ENCODE measurements around the gene PTPN14.

The PTPN14 gene

GRCh38 chr1:214338212-214338611 lies 213.2 kb downstream of the PTPN14 start:
- Histone ChIP-seq H3K4me2 (ENCODE audit: low read depth, low read length, poor library complexity, severe bottlenecking) (no peak overlapping the region), H3K4me3 (ENCODE audit: low read length, poor library complexity, severe bottlenecking) (no peak overlapping the region)

GRCh38 chr1:214337511-214337910 lies 213.9 kb downstream of the PTPN14 start:
- H3K79me2 ChIP-seq (ENCODE audit: insufficient read depth, low read length) = no peaks in the 10 kb centered on the region
- no peaks in the 10 kb centered on the region for H3K9me2 ChIP-seq (replicated peaks; ENCODE audit: low read depth, low read length)
- H3K4me2 ChIP-seq (ENCODE audit: low read depth, low read length, poor library complexity, severe bottlenecking) = no peak overlapping the region
- H3K4me1 ChIP-seq (ENCODE audit: insufficient read depth, low read length, poor library complexity, severe bottlenecking) = no peaks in the 10 kb centered on the region
- no peak overlapping the region for H2AFZ ChIP-seq (ENCODE audit: low read length)
- no peak for TF ChIP-seq CTCF (conservative IDR thresholded peaks at IDR 0.05; ENCODE audit: low read length)
- no peak for TF ChIP-seq EZH2phosphoT487 (IDR thresholded peaks at IDR 0.05; ENCODE audit: borderline replicate concordance)
- no peak overlapping the region for H3K4me3 ChIP-seq (ENCODE audit: low read length, poor library complexity, severe bottlenecking)
- H3K9ac ChIP-seq (ENCODE audit: low read depth, low read length, poor library complexity, severe bottlenecking) = no peak overlapping the region
- H3K36me3 ChIP-seq (ENCODE audit: insufficient read depth, low read length) = peaks cover 46% of the 10 kb centered on the region; the same call in 1 of the 2 replicates
- no peaks in the 10 kb centered on the region for H3K27me3 ChIP-seq (ENCODE audit: insufficient read depth, low read length, poor library complexity, severe bottlenecking)
- H3K9me3 ChIP-seq (ENCODE audit: insufficient read depth, low read depth, low read length) = no peaks in the 10 kb centered on the region
- no peaks in the 10 kb centered on the region for H4K20me1 ChIP-seq (ENCODE audit: insufficient read depth, low read length, poor library complexity, severe bottlenecking)
- H3F3A ChIP-seq (ENCODE audit: low read depth) = no peaks in the 10 kb centered on the region

More at GRCh38 chr1:214338212-214338611, 213.2 kb downstream of the PTPN14 start:
- Histone ChIP-seq H3K9me3 (ENCODE audit: insufficient read depth, low read depth, low read length) (no peaks in the 10 kb centered on the region), H4K20me1 (ENCODE audit: insufficient read depth, low read length, poor library complexity, severe bottlenecking) (no peaks in the 10 kb centered on the region), H3K27me3 (ENCODE audit: insufficient read depth, low read length, poor library complexity, severe bottlenecking) (no peaks in the 10 kb centered on the region), H2AFZ (ENCODE audit: low read length) (no peak overlapping the region), H3K79me2 (ENCODE audit: insufficient read depth, low read length) (no peaks in the 10 kb centered on the region), H3K9ac (ENCODE audit: low read depth, low read length, poor library complexity, severe bottlenecking) (no peak overlapping the region), H3K4me1 (ENCODE audit: insufficient read depth, low read length, poor library complexity, severe bottlenecking) (no peaks in the 10 kb centered on the region), H3K9me2 (replicated peaks; ENCODE audit: low read depth, low read length) (no peaks in the 10 kb centered on the region), H3K36me3 (ENCODE audit: insufficient read depth, low read length) (peaks cover 43% of the 10 kb centered on the region; the same call in 1 of the 2 replicates), H3F3A (ENCODE audit: low read depth) (no peaks in the 10 kb centered on the region)
- TF ChIP-seq EZH2phosphoT487 (IDR thresholded peaks at IDR 0.05; ENCODE audit: borderline replicate concordance) = no peak
- TF ChIP-seq CTCF (conservative IDR thresholded peaks at IDR 0.05; ENCODE audit: low read length) = no peak

GRCh38 chr1:214337015-214337414 lies 214.4 kb downstream of the PTPN14 start:
- no peak overlapping the region for H3K4me3 ChIP-seq (ENCODE audit: low read length, poor library complexity, severe bottlenecking)

More at GRCh38 chr1:214337015-214337414, 214.4 kb downstream of the PTPN14 start:
- H3K27me3 ChIP-seq (ENCODE audit: insufficient read depth, low read length, poor library complexity, severe bottlenecking) = no peaks in the 10 kb centered on the region
- H3K9me2 ChIP-seq (replicated peaks; ENCODE audit: low read depth, low read length) = no peaks in the 10 kb centered on the region
- H3K9me3 ChIP-seq (ENCODE audit: insufficient read depth, low read depth, low read length) = no peaks in the 10 kb centered on the region
- H3K9ac ChIP-seq (ENCODE audit: low read depth, low read length, poor library complexity, severe bottlenecking) = no peak overlapping the region
- TF ChIP-seq EZH2phosphoT487 (IDR thresholded peaks at IDR 0.05; ENCODE audit: borderline replicate concordance) = no peak
- no peak for TF ChIP-seq CTCF (conservative IDR thresholded peaks at IDR 0.05; ENCODE audit: low read length)
- peaks cover 51% of the 10 kb centered on the region; the same call in 1 of the 2 replicates for H3K36me3 ChIP-seq (ENCODE audit: insufficient read depth, low read length)
- H2AFZ ChIP-seq (ENCODE audit: low read length) = no peak overlapping the region
- H4K20me1 ChIP-seq (ENCODE audit: insufficient read depth, low read length, poor library complexity, severe bottlenecking) = no peaks in the 10 kb centered on the region
- no peaks in the 10 kb centered on the region for H3F3A ChIP-seq (ENCODE audit: low read depth)
- no peak overlapping the region for H3K4me2 ChIP-seq (ENCODE audit: low read depth, low read length, poor library complexity, severe bottlenecking)
- H3K4me1 ChIP-seq (ENCODE audit: insufficient read depth, low read length, poor library complexity, severe bottlenecking) = no peaks in the 10 kb centered on the region
- no peaks in the 10 kb centered on the region for H3K79me2 ChIP-seq (ENCODE audit: insufficient read depth, low read length)
